ENCODE data around the gene GPN1. TPM values are rescaled to one million over a fixed set of nuclear protein-coding genes. Genes with fewer than 3 reads are reported as not detected.

GPN1 gene
- total and polyA plus RNA-seq, 2 of the 8 experiments (the other 6 are each of a cell fraction or from before 2014, with no cell fraction given) = 38.7 to 43.5 TPM

GRCh38 chr2:27584597-27584996, 44.3 kb upstream of the GPN1 start:
- H2BK15ac ChIP-seq (ENCODE audit: low read length) = no peak overlapping the region
- no peaks in the 10 kb centered on the region; a peak in 2 of 7 replicates for H3K4me1 ChIP-seq (replicated peaks in 1 of 4; ENCODE audit: control insufficient read depth in 3 of 4, insufficient read depth in 4 of 4, low read length in 3 of 4)
- no peak overlapping the region for H3K14ac ChIP-seq (ENCODE audit: insufficient read length)
- H3K27me3 ChIP-seq (replicated peaks in 1 of 4; ENCODE audit: control insufficient read depth in 3 of 4, extremely low read depth in 1 of 4, insufficient read depth in 3 of 4, low read length in 3 of 4) = peaks cover 0 to 3% (median 0%) of the 10 kb centered on the region in 4 experiments; a peak in 4 of 7 replicates
- no peak overlapping the region for H2BK120ac ChIP-seq (replicated peaks; ENCODE audit: low read depth, low read length)
- peaks cover 3% of the 10 kb centered on the region in 2 experiments for H4K20me1 ChIP-seq (replicated peaks in 1 of 2; ENCODE audit: control insufficient read depth in 1 of 2, insufficient read depth in 2 of 2, low read length in 2 of 2)
- H3K18ac ChIP-seq (ENCODE audit: extremely low read depth, low read length) = no peak overlapping the region
- POLR2A ChIA-PET (ENCODE audit: partially characterized antibody) = no interaction called here
- H3K4ac ChIP-seq (replicated peaks; ENCODE audit: insufficient read length, low read depth, low read length) = no peak overlapping the region
- no peak overlapping the region for H4K8ac ChIP-seq (ENCODE audit: extremely low read depth, insufficient read depth, low read length)
- 82 to 100% methylated on average over 1 to 3 of the region's 3 CpGs for WGBS, 2 experiments (ENCODE audit: extremely low coverage in 1 of 2, insufficient coverage in 1 of 2, insufficient read length in 1 of 2, insufficient replicate concordance in 2 of 2, low coverage in 1 of 2, low lambda C conversion rate in 2 of 2, missing lambda C conversion rate in 1 of 2)
- FAIRE-seq (no peak), DNase-seq (ENCODE audit: low read depth in 1 of 2, low spot score in 2 of 2) (no peak)
- no peak overlapping the region for H3K56ac ChIP-seq (replicated peaks; ENCODE audit: insufficient read length, low read depth, low read length)
- CTCF ChIA-PET (ENCODE audit: partially characterized antibody) = no interaction called here
- no peak overlapping the region for H3K23ac ChIP-seq (ENCODE audit: insufficient read length)
- no peak overlapping the region for H2BK20ac ChIP-seq (ENCODE audit: low read length)
- peak overlapping the region in 2 of 4 experiments; percentile 68 to 92; a peak in 2 of 8 replicates for H3K4me3 ChIP-seq (ENCODE audit: extremely low read depth in 1 of 4, insufficient read depth in 2 of 4, low read depth in 3 of 4, low read length in 4 of 4)
- H3K79me2 ChIP-seq (ENCODE audit: control insufficient read depth in 1 of 2, insufficient read depth in 2 of 2, low read length in 2 of 2) = peaks cover 22 to 66% of the 10 kb centered on the region in 2 experiments
- H3K79me1 ChIP-seq (ENCODE audit: low read depth, low read length) = 0 out of 2 replicates have a peak, but pooled peaks cover 2% of the 10 kb centered on the region
- no peak overlapping the region for H2BK12ac ChIP-seq (ENCODE audit: low read depth, low read length)
- H3K23me2 ChIP-seq (ENCODE audit: low read depth, low read length) = peaks cover 5% of the 10 kb centered on the region; the same call in 1 of the 2 replicates
- H2AK5ac ChIP-seq (ENCODE audit: low read depth, low read length) = no peak overlapping the region
- H3K9me3 ChIP-seq (ENCODE audit: insufficient read depth in 2 of 2, low read depth in 1 of 2, low read length in 1 of 2) = 0 out of 4 replicates have a peak, but pooled peaks cover 0 to 2% of the 10 kb centered on the region in 2 experiments
- H3K4me2 ChIP-seq (ENCODE audit: insufficient read depth in 1 of 2, low read depth in 2 of 2, low read length in 2 of 2) = peak overlapping the region; percentile 1 to 88; a peak in 1 of 4 replicates
- H2AFZ ChIP-seq (ENCODE audit: low read length) = no peak overlapping the region
- no peak overlapping the region for H3K9ac ChIP-seq (replicated peaks in 1 of 4; ENCODE audit: extremely low read depth in 1 of 4, low read depth in 3 of 4, low read length in 3 of 4)
- no peak overlapping the region for H2BK5ac ChIP-seq (ENCODE audit: low read depth, low read length)
- no peak overlapping the region for H3K27ac ChIP-seq (ENCODE audit: low read depth, low read length)
- H4K91ac ChIP-seq (replicated peaks; ENCODE audit: insufficient read length, low read length) = no peak overlapping the region
- no peak overlapping the region for H4K5ac ChIP-seq (ENCODE audit: insufficient read length, low read depth, low read length)
- no peaks in the 10 kb centered on the region for H3K36me3 ChIP-seq (ENCODE audit: control insufficient read depth in 2 of 4, insufficient read depth in 4 of 4, low read length in 3 of 4)
- TF ChIP-seq HDAC6 (IDR thresholded peaks at IDR 0.05; ENCODE audit: low read depth, low read length) (no peak), SIN3A (conservative IDR thresholded peaks at IDR 0.05 in 1 of 2, IDR thresholded peaks at IDR 0.05 in 1 of 2; ENCODE audit: low read depth in 1 of 2, low read length in 2 of 2) (no peak), TEAD4 (IDR thresholded peaks at IDR 0.05; ENCODE audit: low read depth, low read length) (no peak), TCF12 (IDR thresholded peaks at IDR 0.05; ENCODE audit: low read depth, low read length) (no peak), YY1 (IDR thresholded peaks at IDR 0.05; ENCODE audit: low read depth, low read length) (no peak), POLR2A (IDR thresholded peaks at IDR 0.05; ENCODE audit: control extremely low read depth in 1 of 2, low read depth in 2 of 2, low read length in 2 of 2) (no peak), SAP30 (IDR thresholded peaks at IDR 0.05; ENCODE audit: insufficient read depth, insufficient replicate concordance, low read length) (no peak), CEBPB (IDR thresholded peaks at IDR 0.05; ENCODE audit: low read depth, low read length) (no peak), CBX8 (IDR thresholded peaks at IDR 0.05; ENCODE audit: borderline replicate concordance, low read depth, low read length) (no peak), SRF (IDR thresholded peaks at IDR 0.05; ENCODE audit: low read depth, low read length) (no peak), MAFK (IDR thresholded peaks at IDR 0.05; ENCODE audit: low read depth, low read length) (no peak), BRCA1 (IDR thresholded peaks at IDR 0.05; ENCODE audit: low read depth, low read length) (no peak), GABPA (IDR thresholded peaks at IDR 0.05; ENCODE audit: borderline replicate concordance, insufficient read depth, low read length) (no peak), TBP (IDR thresholded peaks at IDR 0.05; ENCODE audit: low read depth, low read length) (no peak), SIX5 (IDR thresholded peaks at IDR 0.05; ENCODE audit: low read depth, low read length) (no peak)
